Measurements from ENCODE around the gene GPS1. TPM values are rescaled to one million over a fixed set of nuclear protein-coding genes. Genes with fewer than 3 reads are reported as not detected.
A peak's percentile ranks its signal among the peaks of the same experiment; 100 is the strongest.

GPS1 gene
- total RNA-seq, 2 donors from 2014 or later, result 79.5 to 90.8 TPM

GRCh38 chr17:82028966-82029365, 22.7 kb upstream of the GPS1 start:
- H3K4me3 ChIP-seq, result no peak overlapping the region
- H3K27me3 ChIP-seq, result no peaks in the 10 kb centered on the region
- H3K27ac ChIP-seq, result no peak overlapping the region
- TF ChIP-seq CTCF (IDR thresholded peaks at IDR 0.05), result no peak
- no peaks in the 10 kb centered on the region for H3K9me3 ChIP-seq
- DNase-seq (ENCODE audit: low spot score), result no peak
- no peaks in the 10 kb centered on the region for H3K36me3 ChIP-seq
- peaks cover 0 to 29% of the 10 kb centered on the region in 2 donors for H3K4me1 ChIP-seq

- no peak for TF ChIP-seq CTCF (IDR thresholded peaks at IDR 0.05)
- Histone ChIP-seq H3K27me3 (no peaks in the 10 kb centered on the region), H3K27ac (no peak overlapping the region), H3K4me1 (peaks cover 0 to 25% of the 10 kb centered on the region in 2 donors), H3K9me3 (no peaks in the 10 kb centered on the region), H3K4me3 (no peak overlapping the region), H3K36me3 (no peaks in the 10 kb centered on the region)
- DNase-seq (ENCODE audit: low spot score), result no peak
Measured at GRCh38 chr17:82029391-82029790, 22.3 kb upstream of the GPS1 start.

GRCh38 chr17:82029990-82030469, 21.7 kb upstream of the GPS1 start:
- no peak for TF ChIP-seq CTCF (IDR thresholded peaks at IDR 0.05)
- Histone ChIP-seq H3K4me1 (peaks cover 0 to 21% of the 10 kb centered on the region in 2 donors), H3K36me3 (no peaks in the 10 kb centered on the region), H3K9me3 (no peaks in the 10 kb centered on the region), H3K27ac (no peak overlapping the region), H3K27me3 (no peaks in the 10 kb centered on the region), H3K4me3 (peak overlapping the region in 1 of 2 donors; percentile 57)
- no peak for DNase-seq (ENCODE audit: low spot score)

GRCh38 chr17:82030470-82031302, 21.0 kb upstream of the GPS1 start:
- H3K4me1 ChIP-seq, result peaks cover 0 to 21% of the 10 kb centered on the region in 2 donors
- H3K27ac ChIP-seq, result no peak overlapping the region
- DNase-seq (ENCODE audit: low spot score), result peak; percentile 78
- no peaks in the 10 kb centered on the region for H3K9me3 ChIP-seq
- peak overlapping the region; percentile 42 to 57 for H3K4me3 ChIP-seq
- TF ChIP-seq CTCF (IDR thresholded peaks at IDR 0.05), result peak; percentile 86 to 97
- H3K27me3 ChIP-seq, result no peaks in the 10 kb centered on the region
- H3K36me3 ChIP-seq, result no peaks in the 10 kb centered on the region

- Histone ChIP-seq H3K9me3 (no peaks in the 10 kb centered on the region), H3K27ac (no peak within 1 kb of the TSS), H3K36me3 (no peaks in the 10 kb centered on the region), H3K4me3 (peak within 1 kb of the TSS; percentile 42 to 57), H3K27me3 (no peaks in the 10 kb centered on the region), H3K4me1 (peaks cover 0 to 27% of the 10 kb centered on the region in 2 donors)
- DNase-seq (ENCODE audit: low spot score), result no peak
- no peak for TF ChIP-seq CTCF (IDR thresholded peaks at IDR 0.05)
Measured at GRCh38 chr17:82031303-82031884, 20.3 kb upstream of the GPS1 start, which contains the start of gene RAC3. RAC3 (plus strand) TSS chr17:82031678; CDS start chr17:82031762, 84 bp downstream.
